Thyroid gland (tissue), 4 donors: ENCODE measurements around the gene C6orf47.

ENCODE experiments used
- CTCF ChIP-seq, 6 experiments: fragments of 200-600 bp in 3 of 6; fragments of 450-650 bp in 3 of 6; sonication (generic) in 3 of 6; IDR thresholded peaks; one replicate each; pipeline ENCODE4 v1.5.1; 2016 to 2019; ENCODE audit warnings: antibody characterized with exemption in 6 of 6, mild to moderate bottlenecking in 2 of 6, inconsistent platforms in 1 of 6, moderate library complexity in 1 of 6
- POLR2A ChIP-seq, 2 donors: fragments of 450-650 bp; IDR thresholded peaks; one replicate each; pipeline ENCODE4 v1.6.1; 2017; ENCODE audit warnings: antibody characterized with exemption in 2 of 2, mild to moderate bottlenecking in 2 of 2, moderate library complexity in 1 of 2

GRCh38 chr6:31659649-31660380 lies 763 bp downstream of the C6orf47 start:
- TF ChIP-seq CTCF (IDR thresholded peaks at IDR 0.05) (no peak), POLR2A (IDR thresholded peaks at IDR 0.05) (no peak)
